CD4-positive, alpha-beta T cell treated with Interleukin-4 for 4 hours (primary cell): Measurements from ENCODE around the gene PRPSAP1.
"Not testable (repeated sequence)": the region's sequence is repeated elsewhere in the genome, so short reads cannot be mapped to it uniquely, and the experiment has no call there.

Experiments used
- DNase-seq: peaks from one replicate; pipeline ENCODE4 v3.0.0-alpha.2; 2020

PRPSAP1 gene

DNA sequence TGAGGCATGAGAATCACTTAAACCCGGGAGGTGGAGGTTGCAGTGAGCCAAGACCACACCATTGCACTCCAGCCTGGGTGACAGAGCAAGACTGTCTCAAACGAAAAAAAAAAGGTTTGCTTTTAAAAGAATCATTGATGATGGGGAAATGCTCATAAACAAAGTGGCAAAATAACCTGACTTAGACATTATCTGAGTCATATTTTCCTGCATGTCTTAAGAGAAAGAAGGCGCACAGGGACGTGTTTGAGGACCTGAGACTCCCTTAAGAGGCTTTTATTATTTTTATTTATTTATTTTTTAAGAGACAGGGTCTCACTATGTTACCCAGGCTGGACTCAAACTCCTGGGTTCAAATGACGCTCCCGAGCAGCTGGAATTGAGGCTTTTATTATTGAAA, 5.7 kb upstream of the PRPSAP1 start:
- no peak for DNase-seq

- DNase-seq: no peak
Measured at GRCh38 chr17:76357597-76358158, 4.0 kb upstream of the PRPSAP1 start.

- DNase-seq: no peak
Measured at GRCh38 chr17:76356803-76357456, 3.2 kb upstream of the PRPSAP1 start.

GRCh38 chr17:76354747-76355310, 1.1 kb upstream of the PRPSAP1 start:
- no peak for DNase-seq

DNA sequence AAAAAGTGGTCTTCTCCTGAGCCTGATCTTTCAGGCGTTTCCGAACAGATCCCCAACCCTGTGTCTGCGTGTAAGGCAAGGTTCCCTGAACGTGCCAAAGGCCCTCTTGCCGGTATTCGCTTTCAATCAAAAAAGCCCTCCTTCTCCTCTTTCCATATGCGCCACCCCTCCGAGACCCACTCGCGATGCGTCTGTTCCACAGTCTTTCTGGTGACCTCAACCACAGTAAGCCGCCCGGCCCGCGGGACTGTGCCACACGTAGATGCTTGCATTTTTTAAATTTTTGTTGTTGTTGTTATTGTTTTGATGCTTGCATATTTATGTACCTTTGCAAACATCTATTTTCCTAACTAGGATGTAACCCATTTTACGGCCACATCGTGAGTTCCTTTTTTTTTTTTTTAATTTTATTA, 607 bp upstream of the PRPSAP1 start:
- DNase-seq: no peak

- no peak for DNase-seq
Measured at GRCh38 chr17:76353004-76353598, 615 bp downstream of the PRPSAP1 start.

DNA sequence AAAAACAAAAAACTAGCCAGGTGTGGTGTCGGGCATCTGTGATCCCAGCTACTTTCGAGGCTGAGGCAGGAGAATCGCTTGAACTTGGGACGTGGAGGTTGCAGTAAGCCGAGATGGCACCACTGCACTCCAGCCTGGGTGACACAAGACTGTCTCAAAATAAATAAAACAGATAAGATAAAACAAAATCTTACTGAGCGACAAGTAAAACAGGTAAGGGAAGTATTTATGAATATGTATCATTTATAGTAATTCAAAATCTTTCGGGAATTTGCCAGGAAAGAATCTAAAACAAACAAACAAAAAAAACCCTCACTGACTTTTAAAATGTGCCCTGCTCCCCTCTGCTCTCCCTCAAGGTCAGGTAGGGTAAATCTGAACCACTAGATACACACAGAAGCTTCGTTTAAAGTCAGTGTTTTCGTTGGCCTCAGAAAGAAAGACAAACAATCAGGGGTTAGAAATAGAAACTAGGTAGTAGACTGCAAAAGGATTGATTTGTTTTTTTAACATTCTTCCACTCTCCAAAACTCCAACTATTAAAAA, 2.1 kb downstream of the PRPSAP1 start:
- no peak for DNase-seq

DNA sequence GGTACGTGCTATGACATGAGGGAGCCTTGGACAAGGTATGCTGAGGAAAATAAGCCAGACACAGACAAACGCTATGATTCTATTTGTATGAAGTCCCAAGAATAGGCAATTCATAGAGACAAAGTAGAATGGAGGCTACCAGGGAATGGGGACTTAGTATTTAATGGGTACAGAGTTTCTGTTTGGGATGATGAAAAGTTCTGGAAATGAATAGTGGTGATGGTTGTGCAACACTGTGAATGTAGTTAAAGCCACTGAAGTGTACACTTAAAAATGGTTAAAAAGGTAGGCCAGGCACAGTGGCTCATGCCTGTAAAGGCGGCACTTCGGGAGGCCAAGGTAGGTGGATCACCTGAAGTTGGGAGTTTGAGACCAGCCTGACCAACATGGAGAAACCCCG, 3.3 kb downstream of the PRPSAP1 start:
- no peak for DNase-seq

DNA sequence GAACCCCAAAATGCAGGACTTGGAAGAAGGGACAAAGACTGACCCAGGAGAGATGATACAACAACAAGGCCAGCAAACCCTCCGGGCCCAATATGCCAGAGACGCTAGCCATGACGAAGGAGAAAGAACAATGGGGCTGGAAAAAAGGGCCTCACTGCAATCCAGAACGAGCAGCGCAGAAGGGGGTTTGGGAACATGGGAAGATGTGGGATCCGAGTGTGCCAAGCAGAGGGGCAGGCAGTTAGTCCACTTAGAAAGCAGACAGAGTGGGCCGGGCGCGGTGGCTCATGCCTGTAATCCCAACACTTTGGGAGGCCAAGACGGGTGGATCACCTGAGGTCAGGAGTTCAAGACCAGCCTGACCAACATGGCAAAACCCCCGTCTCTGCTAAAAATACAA, 6.8 kb downstream of the PRPSAP1 start:
- not testable (repeated sequence) for DNase-seq

GRCh38 chr17:76345377-76345974, 8.2 kb downstream of the PRPSAP1 start:
- DNase-seq: no peak

DNA sequence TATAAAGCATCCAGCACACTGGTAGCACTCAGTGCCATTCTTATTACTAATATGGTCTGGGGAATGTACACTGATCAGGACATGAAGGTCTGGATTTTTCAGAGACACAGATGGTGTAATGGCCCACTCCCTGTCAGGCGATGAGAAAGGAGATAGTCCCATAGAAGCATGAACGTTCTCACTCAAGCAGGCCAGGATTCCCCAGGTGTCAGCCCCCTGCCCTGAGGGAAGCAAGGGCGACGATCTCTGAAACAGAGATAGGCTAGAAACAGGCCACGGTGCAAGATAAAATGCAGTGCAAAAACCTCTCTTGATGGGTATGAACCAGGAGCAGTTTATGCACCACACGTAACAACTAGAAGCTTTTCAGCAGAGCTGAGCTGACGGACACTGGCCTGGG, 10.6 kb downstream of the PRPSAP1 start:
- DNase-seq: no peak

GRCh38 chr17:76341301-76341700, 12.4 kb downstream of the PRPSAP1 start:
- no peak for DNase-seq

GRCh38 chr17:76337413-76337777, 16.3 kb downstream of the PRPSAP1 start:
- DNase-seq: no peak

DNA sequence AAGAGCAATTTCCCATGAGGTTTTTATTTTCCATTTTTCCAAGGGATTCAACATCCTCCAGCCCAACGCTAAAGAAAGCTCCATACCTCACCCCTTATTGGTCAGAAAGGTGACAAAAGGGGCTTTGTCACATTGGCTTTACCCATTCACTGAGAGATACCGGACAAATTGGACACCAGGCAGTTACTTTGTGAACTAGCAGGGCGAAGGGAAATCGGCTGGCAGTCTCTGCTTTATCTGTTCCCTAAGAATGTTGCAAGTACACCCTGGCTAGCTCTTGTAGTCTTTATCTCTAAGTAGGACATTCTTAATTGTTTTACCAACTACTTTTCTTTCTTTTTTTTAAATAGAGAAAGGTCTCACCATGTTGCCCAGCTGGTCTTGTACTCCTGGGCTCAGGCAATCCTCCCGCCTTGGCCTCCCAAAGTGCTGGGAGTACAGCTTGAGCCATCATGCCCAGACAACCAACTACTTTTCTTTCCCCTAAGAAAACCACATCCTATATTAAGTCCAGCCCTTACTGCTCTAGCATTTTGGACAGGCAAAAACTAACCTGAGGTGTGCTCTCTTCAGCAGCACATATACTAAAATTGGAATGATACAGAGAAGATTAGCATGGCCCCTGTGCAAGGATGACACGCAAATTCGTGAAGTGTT, 16.8 kb downstream of the PRPSAP1 start:
- DNase-seq: no peak

DNA sequence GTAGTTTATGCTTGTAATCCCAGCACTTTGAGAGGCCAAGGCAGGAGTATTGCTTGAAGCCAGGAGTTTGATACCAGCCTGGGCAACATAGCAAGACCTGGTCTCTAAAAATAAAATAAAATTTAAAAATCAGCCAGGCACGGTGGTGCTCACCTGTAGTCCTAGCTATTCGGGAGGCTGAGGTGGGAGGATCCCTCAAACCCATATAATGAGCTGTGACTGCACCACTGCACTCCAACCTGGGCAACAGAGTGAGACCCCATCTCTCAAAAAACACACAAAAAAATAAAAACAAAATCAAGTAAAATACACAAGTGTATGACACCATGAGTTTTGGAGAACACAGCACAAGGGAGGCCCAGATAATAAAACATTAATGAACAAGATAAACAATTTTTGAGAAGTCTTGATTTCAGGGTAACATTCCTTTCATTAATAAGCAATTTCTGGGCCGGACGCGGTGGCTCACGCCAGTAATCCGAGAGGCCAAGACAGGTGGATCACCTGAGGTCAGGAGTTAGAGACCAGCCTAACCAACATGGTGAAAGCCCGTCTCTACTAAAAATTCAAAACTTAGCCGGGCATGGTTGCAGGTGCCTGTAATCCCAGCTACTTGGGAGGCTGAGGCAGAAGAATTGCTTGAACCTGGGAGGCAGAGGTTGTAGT, 17.9 kb downstream of the PRPSAP1 start:
- no peak for DNase-seq

DNA sequence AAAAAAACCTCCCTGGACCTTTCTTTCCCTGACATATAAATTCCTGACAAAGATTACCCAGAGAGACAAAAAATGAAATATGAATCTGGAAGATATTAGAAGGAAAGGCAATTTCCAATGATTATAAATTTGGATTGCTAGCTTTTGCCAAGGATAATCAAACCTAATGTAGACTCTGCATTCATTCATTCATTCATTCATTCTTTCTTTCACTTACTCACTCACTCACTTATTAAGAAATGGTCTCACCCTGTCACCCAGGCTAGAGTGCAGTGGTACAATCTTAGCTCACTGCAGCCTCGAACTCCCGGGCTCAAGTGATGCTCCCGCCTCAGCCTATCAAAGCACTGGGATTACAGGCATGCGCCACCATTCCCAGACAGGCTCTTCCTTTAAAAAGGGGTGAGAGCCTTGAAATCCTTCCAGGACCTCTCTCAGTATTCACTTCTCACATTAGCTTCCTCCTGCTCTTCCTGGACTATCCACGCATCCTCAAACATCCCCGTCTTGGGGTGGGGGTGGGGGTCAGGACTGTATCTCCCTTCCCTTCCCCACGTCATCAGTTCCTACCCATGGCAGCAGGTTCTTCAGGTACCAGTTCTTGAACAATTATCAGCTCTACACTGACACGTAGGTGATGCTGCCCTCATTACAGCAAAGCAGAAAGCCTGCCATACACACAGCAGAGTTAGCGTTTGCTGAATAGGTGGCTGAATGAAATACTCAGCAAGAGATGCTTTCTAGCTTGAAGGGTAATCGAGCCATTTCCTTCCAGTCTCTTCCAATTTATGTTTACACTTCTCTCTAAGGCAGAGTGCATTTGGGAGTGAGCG, 19.8 kb downstream of the PRPSAP1 start:
- DNase-seq: no peak

GRCh38 chr17:76331083-76331482, 22.6 kb downstream of the PRPSAP1 start:
- no peak for DNase-seq

GRCh38 chr17:76329664-76330063, 24.1 kb downstream of the PRPSAP1 start:
- DNase-seq: no peak

DNA sequence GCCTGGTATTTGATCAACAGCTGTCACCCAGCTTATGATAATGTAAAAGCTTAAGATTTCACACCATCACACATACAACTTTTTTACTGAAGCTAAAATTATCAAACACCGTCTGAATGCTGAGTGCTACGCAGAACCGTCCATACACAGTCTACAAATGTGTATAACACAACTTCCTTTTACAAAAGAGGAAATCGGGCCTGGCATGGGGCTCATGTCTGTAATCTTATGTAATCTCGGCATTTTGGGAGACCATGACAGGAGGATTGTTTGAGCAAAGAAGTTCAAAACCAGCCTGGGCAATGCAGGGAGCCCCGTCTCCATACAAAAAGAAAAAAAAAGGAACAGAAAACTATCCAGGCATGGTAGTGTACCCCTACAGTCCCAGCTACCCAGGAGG, 26.0 kb downstream of the PRPSAP1 start:
- no peak for DNase-seq

GRCh38 chr17:76326306-76326705, 27.4 kb downstream of the PRPSAP1 start:
- DNase-seq: no peak

GRCh38 chr17:76318586-76318985, 35.1 kb downstream of the PRPSAP1 start:
- DNase-seq: no peak

GRCh38 chr17:76317535-76317934, 36.2 kb downstream of the PRPSAP1 start:
- no peak for DNase-seq
